GM18907 (cell line): ENCODE data around the gene STX8.
A peak's percentile ranks its signal among the peaks of the same experiment; 100 is the strongest.
"Not testable (repeated sequence)": the region's sequence is repeated elsewhere in the genome, so short reads cannot be mapped to it uniquely, and the experiment has no call there.

Experiments used
- ATAC-seq: cut with Tn5 transposase; IDR thresholded peaks from one replicate; pipeline ENCODE4 v1.9.1; 2021; ENCODE audit warnings: mild to moderate bottlenecking, moderate library complexity; ENCODE audit not compliant: unreplicated experiment

The STX8 gene

DNA sequence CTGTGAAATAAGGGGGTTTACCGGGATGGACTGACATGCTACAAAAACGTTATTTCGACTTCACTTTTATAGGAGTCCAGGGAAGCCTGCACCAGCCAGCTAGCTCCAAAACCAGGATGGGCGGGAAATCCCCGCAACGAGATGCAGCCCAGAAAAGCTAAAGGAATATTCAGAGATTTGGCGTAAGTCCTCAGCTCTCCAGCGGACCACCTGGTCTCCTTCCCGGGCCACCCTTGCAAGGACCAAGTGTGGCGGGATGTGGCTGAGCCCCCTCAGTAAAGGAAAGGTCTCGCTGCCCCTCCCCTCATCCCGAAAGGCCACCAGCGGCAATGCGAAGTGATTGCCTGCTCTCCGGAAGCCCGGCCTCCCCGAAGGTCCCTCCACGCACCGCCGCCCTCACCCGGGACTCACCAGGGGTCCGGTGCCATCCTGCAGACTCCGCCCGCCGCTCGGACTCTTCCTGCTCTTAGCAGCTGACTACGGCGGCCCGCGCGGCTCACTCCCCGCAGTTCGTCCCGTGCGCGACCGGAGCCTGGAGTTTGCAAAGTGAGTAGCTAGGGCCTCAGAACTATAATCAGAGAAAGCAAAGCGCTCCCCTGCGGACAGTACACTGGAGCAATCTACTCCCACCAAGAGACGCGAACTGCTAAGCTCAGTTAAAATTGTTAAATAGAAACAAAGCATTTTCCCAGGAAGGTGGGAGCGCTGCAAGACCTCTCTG is at the start of gene STX8:
TSS of gene STX8 (minus strand) at position 440 of the 721 bp plus-strand sequence. CDS start at position 428, 12 bp downstream.
- peak; percentile 83 for ATAC-seq

GRCh38 chr17:9622961-9623360 is 47.3 kb upstream of the STX8 start:
- ATAC-seq = no peak

DNA sequence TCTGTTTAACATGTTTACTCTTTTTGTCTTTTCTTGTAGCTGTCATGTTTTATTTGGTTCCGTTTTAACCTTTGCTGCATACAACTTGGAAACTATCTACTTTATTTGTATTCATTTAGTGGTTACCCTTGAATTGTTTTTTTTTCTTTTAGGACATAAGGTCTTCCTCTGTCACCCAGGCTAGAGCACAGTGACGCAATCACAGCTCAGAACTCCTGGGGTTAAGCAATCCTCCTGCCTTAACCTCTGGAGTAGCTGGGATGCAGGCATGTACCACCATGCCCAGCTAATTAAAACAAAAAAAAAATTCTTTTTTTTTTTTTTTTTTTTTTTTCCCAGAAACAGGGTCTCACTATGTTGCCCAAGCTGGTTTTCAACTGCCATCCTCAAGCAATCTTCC is 39.9 kb upstream of the STX8 start:
- ATAC-seq = no peak

DNA sequence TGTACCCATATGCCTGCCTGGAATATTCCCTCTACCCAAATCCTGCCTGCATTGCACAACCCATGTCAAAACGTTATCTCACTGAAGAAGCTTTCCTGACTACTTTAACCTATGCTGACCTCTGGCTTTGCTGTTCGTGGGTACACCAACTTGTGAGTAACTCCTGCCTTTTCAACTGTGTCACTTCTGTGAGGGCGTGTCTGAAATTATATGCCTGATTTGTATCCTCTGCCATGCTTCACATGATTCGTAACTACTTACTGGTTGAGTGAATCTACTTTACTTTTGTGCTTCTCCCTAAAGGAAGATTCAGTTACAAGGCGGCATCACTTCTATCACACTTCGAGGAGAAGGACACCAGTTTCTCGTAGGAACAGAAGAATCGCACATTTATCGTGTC is 36.4 kb upstream of the STX8 start:
- no peak for ATAC-seq

GRCh38 chr17:9611557-9611956 is 35.9 kb upstream of the STX8 start:
- ATAC-seq = no peak

DNA sequence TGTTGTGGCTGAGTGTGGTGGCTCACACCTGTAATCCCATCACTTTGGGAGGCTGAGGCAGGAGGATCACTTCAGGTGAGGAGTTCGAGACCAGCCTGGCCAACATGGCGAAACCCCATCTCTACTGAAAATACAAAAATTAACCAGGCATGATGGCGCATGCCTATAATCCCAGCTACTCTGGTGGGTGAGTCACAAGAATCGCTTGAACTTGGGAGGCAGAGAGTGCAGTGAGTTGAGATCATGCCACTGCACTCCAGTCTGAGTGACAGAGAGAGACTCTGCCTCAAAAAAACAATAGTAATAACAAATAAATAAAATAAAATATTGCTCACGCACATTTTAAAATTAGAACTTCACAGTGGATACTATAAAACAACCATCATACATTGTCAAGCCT is 31.4 kb upstream of the STX8 start:
- not testable (repeated sequence) for ATAC-seq

DNA sequence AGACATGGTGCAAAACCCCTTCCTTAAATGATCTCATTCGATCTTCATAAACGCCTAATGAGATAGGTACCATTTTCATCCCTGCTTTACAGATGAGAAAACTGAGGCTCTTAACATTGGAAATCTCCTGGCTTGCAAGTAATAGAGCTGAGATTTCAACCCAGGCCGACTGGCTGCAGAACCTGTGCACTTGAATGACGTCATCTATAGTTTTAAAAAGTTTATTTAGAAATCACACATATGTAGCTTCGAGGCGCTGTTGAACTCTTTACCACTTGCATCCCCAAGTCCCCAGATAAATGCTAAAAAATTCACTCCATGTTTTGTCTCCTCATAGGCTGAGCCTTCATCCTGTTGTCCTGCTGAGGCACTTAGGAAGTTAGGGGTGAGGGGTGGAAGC is 30.8 kb upstream of the STX8 start:
- no peak for ATAC-seq

DNA sequence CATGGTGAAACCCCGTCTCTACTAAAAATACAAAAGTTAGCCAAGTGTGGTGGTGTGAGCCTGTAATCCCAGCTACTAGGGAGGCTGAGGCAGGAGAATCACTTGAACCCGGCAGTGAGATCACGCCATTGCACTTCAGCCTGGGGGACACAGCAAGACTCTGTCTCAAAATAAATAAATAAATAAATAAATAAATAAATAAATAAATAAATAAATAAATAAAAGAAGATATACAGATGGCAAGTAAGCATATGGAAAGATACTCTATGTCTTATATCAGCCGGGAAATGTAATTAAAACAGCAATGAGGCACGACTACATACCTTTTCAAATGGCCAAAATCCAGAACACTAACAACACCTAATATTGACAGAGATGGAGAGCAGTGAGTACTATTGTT is 29.0 kb upstream of the STX8 start:
- not testable (repeated sequence) for ATAC-seq

- no peak for ATAC-seq
These were observed 23.0 kb upstream of the STX8 start for GRCh38 chr17:9598661-9599060.

DNA sequence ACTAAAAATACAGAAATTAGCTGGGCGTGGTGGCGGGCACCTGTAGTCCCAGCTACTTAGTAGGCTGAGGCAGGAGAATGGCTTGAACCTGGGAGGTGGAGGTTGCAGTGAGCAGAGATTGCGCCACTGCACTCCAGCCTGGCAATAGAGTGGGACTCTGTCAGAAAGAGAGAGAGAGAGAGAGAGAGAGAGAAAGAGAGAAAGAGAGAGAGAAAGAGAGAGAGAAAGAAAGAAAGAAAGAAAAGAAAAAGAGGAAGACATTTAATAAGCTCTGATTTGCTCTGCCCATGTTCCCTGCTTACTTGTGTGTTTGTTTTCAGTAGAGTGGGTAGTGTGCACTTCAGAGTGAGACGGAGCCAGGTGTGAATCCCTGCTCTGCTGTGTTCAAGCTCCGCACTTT is 22.0 kb upstream of the STX8 start:
- ATAC-seq = not testable (repeated sequence)

DNA sequence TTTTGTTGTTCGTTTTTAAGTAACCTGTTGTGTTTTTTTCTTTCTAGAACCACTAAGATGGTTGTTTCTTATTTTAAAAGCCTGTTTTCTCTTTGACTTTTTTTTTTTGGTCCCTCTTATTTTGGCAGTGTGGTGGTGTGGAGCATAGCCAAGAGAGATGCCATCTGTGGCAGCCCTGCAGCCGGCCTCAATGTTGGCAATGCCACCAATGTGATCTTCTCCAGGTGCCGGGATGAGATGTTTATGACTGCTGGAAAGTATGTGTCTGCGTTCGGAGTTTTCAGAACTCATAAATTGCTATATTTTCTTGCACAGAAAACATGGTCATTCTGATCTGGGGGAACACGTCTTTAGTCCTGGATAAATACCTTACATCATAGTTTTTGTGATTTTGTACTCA is 18.4 kb upstream of the STX8 start:
- no peak for ATAC-seq

DNA sequence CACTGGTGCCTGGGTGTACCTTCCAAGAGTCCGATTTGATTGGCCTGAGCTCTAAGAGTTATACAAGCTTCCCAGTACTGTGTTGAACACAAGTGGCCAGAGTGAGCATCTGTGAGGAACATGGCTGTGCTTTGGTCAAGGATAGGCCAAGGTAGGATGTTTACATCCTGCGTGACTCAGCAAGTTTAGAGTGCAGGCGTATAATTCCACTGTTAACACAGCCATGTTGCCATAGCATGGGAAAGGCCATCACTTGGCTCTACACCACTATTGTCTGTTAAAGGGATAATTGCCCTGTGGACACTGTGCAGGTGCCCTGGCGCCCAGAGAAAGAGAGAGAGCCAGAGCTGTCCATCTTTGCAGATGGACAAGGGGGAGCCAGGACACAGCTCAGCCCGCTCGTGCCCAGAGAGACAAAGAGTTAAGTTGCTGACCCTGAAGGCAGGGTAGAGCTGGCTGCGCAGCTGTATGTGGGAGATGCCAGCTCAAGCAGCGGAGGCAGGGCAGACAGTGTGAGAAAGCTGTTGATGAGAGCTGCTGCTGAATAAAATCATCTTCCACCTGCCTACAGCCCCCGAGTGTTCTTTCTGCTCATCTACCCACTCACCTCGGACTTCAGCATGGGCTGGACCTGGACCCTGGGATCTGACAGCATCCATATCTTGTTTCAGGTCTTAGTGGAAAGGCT is 12.5 kb upstream of the STX8 start:
- ATAC-seq = no peak

GRCh38 chr17:9577373-9577709 is 1.7 kb upstream of the STX8 start:
- no peak for ATAC-seq

DNA sequence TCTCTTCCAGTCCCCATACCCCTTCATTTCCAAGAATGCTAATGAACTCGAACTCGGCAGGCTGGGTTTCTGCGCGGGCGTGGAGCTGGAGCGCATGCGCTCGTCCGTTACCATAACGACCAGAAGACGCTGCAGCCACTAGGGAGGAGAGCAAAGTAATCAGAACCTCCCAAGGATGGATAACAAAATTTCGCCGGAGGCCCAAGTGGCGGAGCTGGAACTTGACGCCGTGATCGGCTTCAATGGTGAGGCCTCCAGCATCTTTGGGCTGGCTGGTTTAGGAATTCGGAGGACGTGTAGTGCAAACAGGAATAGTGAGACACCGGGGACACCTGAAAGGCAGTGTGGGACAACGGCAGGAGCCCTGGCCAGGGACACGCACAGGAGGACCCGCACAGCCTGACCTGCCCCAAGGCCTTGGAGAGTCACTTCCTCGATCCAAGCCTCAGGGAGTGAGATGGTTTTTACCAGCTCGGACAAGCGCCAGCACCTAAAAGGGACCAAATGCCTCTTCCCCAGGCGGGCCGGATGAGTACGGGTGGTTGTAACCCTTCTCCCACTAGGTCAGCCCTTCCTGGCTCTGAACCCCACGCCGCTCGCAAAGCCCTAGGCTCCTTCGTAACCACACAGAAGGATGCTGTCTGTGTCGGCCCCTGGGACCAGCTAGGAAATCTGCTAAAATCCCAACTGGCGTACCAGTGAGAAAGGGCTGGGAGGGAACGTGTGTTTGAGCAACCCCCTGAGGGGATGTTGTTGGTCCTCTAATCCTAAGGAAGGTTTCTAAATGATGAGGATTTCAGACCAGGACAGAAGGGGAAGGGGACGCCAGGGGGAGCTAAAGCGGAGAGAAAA is 1.1 kb upstream of the STX8 start, which contains the start of gene CFAP52:
TSS of gene CFAP52 (plus strand) at position 122 of the 852 bp plus-strand sequence. CDS start at position 176, 54 bp downstream.
- peak; percentile 56 for ATAC-seq

DNA sequence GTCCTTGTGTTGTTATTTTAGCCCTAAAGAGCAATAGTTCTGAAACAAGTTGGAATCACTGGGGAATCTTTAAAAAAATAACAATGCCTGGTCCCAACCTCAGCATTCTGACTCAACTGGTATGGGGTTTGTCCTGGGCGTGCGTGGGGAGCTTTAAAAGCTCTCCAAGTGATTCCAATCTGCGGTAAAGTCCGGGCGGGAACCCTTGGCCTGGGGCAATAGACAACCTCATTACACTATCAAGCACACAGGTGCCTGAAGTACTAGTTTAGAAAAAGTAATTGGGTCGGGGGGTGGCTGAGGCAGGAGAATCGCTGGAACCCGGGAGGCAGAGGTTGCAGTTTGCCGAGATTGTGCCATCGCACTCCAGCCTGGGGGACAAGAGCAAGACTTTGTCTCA is 4.4 kb downstream of the STX8 start:
- no peak for ATAC-seq

DNA sequence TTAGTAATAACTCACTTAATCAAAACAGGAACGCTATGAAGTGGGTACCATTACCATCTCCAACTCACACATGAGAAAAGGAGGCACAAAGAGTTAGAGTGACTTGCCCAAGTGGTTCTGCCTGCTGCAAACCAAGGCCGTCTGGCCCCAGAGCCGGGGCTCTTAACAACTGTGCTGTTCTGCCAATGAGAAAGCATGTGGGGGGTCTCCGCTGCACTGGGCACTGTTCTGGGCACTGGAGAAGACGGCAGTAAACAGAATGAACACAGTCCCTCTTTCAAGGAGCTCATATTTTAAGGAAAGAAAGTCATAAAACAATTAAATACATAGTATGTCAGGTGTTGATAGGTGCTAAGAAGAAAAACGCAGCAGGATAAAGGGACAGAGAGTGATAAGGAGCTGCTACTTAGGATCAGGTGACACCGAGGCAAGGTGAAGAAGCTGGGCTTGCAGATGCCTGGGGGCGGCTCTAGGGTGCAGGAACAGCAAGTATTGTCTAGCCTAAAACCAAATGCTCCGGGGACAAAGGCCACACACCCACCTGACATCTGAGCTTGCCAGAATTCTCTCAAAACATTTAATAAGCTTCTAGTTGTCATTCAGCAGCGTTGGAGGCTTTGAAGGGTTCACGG is 6.5 kb downstream of the STX8 start:
- no peak for ATAC-seq

- no peak for ATAC-seq
These were observed 7.6 kb downstream of the STX8 start for GRCh38 chr17:9568004-9568403.

DNA sequence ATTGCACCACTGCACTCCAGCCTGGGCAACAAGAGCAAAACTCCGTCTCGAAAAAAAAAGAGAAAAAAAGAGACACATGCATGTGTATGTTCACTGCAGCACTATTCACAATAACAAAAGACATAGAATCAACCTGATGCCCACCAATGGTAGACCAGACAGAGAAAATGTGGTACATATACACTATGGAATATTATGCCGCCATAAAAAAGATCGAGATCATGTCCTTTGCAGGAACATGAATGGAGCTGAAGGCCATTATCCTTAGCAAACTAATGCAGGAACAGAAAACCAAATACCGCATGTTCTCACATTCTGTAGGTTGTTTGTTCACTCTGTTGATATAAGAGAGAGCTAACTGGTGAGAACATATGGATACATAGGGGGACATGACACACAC is 8.9 kb downstream of the STX8 start:
- not testable (repeated sequence) for ATAC-seq

DNA sequence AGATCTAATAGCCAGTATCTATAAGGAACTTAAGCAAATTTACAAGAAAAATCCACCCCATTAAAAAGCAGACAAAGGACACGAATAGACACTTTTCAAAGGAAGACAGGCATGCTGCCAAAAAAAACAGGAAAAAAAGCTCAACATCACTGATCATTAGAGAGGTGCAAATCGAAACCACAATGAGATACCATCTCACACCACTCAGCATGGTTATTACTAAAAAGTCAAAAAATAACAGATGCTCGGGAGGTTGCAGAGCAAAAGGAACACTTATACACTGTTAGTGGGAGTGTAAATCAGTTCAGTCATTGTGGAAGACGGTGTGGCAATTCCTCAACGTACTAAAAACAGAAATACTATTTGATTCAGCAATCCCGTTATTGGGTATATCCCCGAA is 9.6 kb downstream of the STX8 start:
- ATAC-seq = no peak

- ATAC-seq = no peak
These were observed 11.5 kb downstream of the STX8 start for GRCh38 chr17:9564104-9564503.

- no peak for ATAC-seq
These were observed 17.8 kb downstream of the STX8 start for GRCh38 chr17:9557857-9558256.
